ENCODE data around the gene ZNF160. TPM values are rescaled to one million over a fixed set of nuclear protein-coding genes. Genes with fewer than 3 reads are reported as not detected.

Gene ZNF160
- total and polyA plus RNA-seq, 9 of the 15 experiments (the other 6 are each of a cell fraction or from before 2014, with no cell fraction given): 3.6 to 22.1 (median 11.8) TPM

GRCh38 chr19:53147645-53148044, 44.4 kb upstream of the ZNF160 start:
- CTCF ChIA-PET (ENCODE audit: low intra/inter-chr PET ratio): no interaction called here
- H3K27ac ChIP-seq (ENCODE audit: extremely low read depth, low read depth, low read length): no peak overlapping the region
- POLR2A ChIA-PET: interaction anchor here (0.8 to 2.1 kb wide), 2 partner anchors 10 to 11 kb away, joined by 3 to 6 read pairs; partner anchors contain the start of gene ZNF347
- TF ChIP-seq IFI16 (CRISPR knock-in tag; IDR thresholded peaks at IDR 0.05): no peak
- TF ChIP-seq MYNN (IDR thresholded peaks at IDR 0.05): no peak
- TF ChIP-seq MYNN (CRISPR knock-in tag; IDR thresholded peaks at IDR 0.05): no peak
- no peak for TF ChIP-seq POLR3G (IDR thresholded peaks at IDR 0.05; ENCODE audit: extremely low read depth, insufficient read length, insufficient replicate concordance)
- peak; percentile 97 for TF ChIP-seq ZNF324 (CRISPR knock-in tag; IDR thresholded peaks at IDR 0.05)
- TF ChIP-seq TRIM24 (IDR thresholded peaks at IDR 0.05): peak in 1 of 2 experiments; percentile 27; a peak in 1 of 4 replicates
- TF ChIP-seq SRSF7 (optimal IDR thresholded peaks at IDR 0.05; ENCODE audit: low read depth, low read length): no peak
- 0 out of 2 replicates have a peak, but pooled peaks have one; percentile 25 for TF ChIP-seq TRIM28 (IDR thresholded peaks at IDR 0.05)
- no peak for TF ChIP-seq THRAP3 (IDR thresholded peaks at IDR 0.05; ENCODE audit: borderline replicate concordance)
- no peak for TF ChIP-seq TSC22D4 (tag; IDR thresholded peaks at IDR 0.05)
- TF ChIP-seq GATAD2A (IDR thresholded peaks at IDR 0.05): no peak
- no peak for TF ChIP-seq BCOR (IDR thresholded peaks at IDR 0.05)
- no peak for TF ChIP-seq FOXJ3 (CRISPR knock-in tag; IDR thresholded peaks at IDR 0.05)
- no peak for TF ChIP-seq ID3 (CRISPR knock-in tag; IDR thresholded peaks at IDR 0.05)
- TF ChIP-seq ID3 (tag; IDR thresholded peaks at IDR 0.05): no peak
- no peak for TF ChIP-seq HEY1 (CRISPR knock-in tag; IDR thresholded peaks at IDR 0.05; ENCODE audit: borderline replicate concordance)
- TF ChIP-seq SUPT5H (IDR thresholded peaks at IDR 0.05): no peak
- TF ChIP-seq CBFA2T3 (IDR thresholded peaks at IDR 0.05): no peak
- TF ChIP-seq HINFP (tag; conservative IDR thresholded peaks at IDR 0.05; ENCODE audit: low read depth): no peak
- TF ChIP-seq NBN (IDR thresholded peaks at IDR 0.05; ENCODE audit: low read depth): no peak
- no peak for TF ChIP-seq TEAD2 (tag; IDR thresholded peaks at IDR 0.05)
- TF ChIP-seq ATF2 (CRISPR knock-in tag; IDR thresholded peaks at IDR 0.05): no peak
- TF ChIP-seq RBM25 (IDR thresholded peaks at IDR 0.05; ENCODE audit: low read depth, low read length, severe bottlenecking): no peak
- no peak for TF ChIP-seq PREB (CRISPR knock-in tag; IDR thresholded peaks at IDR 0.05)

More at GRCh38 chr19:53147645-53148044, 44.4 kb upstream of the ZNF160 start:
- H3K9me3 ChIP-seq (replicated peaks; ENCODE audit: control insufficient read depth, insufficient read depth, low read depth, low read length): peaks cover 8% of the 10 kb centered on the region
- H2AFZ ChIP-seq (ENCODE audit: low read depth, low read length): no peak overlapping the region
- no peaks in the 10 kb centered on the region for H3K4me1 ChIP-seq (replicated peaks in 1 of 2; ENCODE audit: control insufficient read depth in 2 of 2, insufficient read depth in 2 of 2, low read length in 2 of 2)
- DNase-seq (ENCODE audit: extremely low read depth in 1 of 4, low spot score in 3 of 4) (no peak), ATAC-seq (no peak), FAIRE-seq (no peak)
- H3K9ac ChIP-seq (ENCODE audit: insufficient read depth in 1 of 2, low read depth in 2 of 2, low read length in 2 of 2): no peak overlapping the region
- H3K36me3 ChIP-seq (ENCODE audit: control insufficient read depth, insufficient read depth, low read length): peaks cover 38% of the 10 kb centered on the region
- H3K9me1 ChIP-seq (ENCODE audit: control insufficient read depth, insufficient read depth, low read length): no peaks in the 10 kb centered on the region
- H3K4me3 ChIP-seq: no peak overlapping the region
- intact Hi-C loops (cut with micrococcal nuclease): no loop called here
- no TSS peak for BruUV-seq (replicated peaks)
- in situ Hi-C loops (cut with MboI): no loop called here
- no peaks in the 10 kb centered on the region for H4K20me1 ChIP-seq (replicated peaks; ENCODE audit: control insufficient read depth, insufficient read depth, low read length)
- no peak overlapping the region for H3K4me2 ChIP-seq (ENCODE audit: insufficient read depth, low read length)
- no peaks in the 10 kb centered on the region for H3K79me2 ChIP-seq (ENCODE audit: control insufficient read depth, insufficient read depth, low read length)
- no peaks in the 10 kb centered on the region for H3K27me3 ChIP-seq (ENCODE audit: control insufficient read depth in 2 of 2, insufficient read depth in 2 of 2, low read length in 2 of 2)

Data from K562 (cell line).